GM13976 (cell line): ENCODE data around the gene ATP6V1F.

ENCODE experiments used
- DNase-seq: peaks from one replicate; pipeline ENCODE4 v3.0.0; 2012; ENCODE audit warnings: low spot score
- in situ Hi-C: fragments of 300-500 bp; cut with MboI; formaldehyde crosslinking; loops from one replicate; pipeline ENCODE4 v1.12.0; 2022; ENCODE audit warnings: low sequenced_read_pairs, mixed read lengths, inconsistent platforms; ENCODE audit not compliant: unreplicated experiment
- TF ChIP-seq, protein P1 (sequence below): IDR thresholded peaks from 2 replicates; pipeline ENCODE4 v1.5.1; 2012; ENCODE audit warnings: borderline replicate concordance, mild to moderate bottlenecking; ENCODE audit not compliant: insufficient read depth; ENCODE audit errors: extremely low read depth, missing control alignments, control extremely low read depth

The ATP6V1F gene

DNA sequence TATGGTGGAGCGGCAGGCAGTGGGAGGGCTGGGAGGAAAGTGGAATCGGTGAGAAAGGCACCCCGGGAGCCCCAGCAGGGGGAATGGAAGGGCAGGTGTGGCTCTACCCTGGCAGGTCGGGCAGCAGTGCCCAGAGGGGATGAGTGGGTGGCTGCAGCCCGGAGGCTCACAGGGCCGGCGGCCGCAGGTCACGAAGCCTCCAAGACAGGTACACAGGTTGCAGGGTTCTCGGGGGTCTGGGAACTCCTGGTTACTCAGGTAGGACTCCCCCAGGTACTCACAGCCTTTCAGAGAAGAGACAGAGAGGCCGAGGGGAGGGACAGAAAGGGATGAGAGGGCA lies 26.1 kb downstream of the ATP6V1F start:
- TF ChIP-seq, protein P1, sequence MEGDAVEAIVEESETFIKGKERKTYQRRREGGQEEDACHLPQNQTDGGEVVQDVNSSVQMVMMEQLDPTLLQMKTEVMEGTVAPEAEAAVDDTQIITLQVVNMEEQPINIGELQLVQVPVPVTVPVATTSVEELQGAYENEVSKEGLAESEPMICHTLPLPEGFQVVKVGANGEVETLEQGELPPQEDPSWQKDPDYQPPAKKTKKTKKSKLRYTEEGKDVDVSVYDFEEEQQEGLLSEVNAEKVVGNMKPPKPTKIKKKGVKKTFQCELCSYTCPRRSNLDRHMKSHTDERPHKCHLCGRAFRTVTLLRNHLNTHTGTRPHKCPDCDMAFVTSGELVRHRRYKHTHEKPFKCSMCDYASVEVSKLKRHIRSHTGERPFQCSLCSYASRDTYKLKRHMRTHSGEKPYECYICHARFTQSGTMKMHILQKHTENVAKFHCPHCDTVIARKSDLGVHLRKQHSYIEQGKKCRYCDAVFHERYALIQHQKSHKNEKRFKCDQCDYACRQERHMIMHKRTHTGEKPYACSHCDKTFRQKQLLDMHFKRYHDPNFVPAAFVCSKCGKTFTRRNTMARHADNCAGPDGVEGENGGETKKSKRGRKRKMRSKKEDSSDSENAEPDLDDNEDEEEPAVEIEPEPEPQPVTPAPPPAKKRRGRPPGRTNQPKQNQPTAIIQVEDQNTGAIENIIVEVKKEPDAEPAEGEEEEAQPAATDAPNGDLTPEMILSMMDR, result no peak
- DNase-seq, result no peak
- in situ Hi-C loops, result no loop called here

DNA sequence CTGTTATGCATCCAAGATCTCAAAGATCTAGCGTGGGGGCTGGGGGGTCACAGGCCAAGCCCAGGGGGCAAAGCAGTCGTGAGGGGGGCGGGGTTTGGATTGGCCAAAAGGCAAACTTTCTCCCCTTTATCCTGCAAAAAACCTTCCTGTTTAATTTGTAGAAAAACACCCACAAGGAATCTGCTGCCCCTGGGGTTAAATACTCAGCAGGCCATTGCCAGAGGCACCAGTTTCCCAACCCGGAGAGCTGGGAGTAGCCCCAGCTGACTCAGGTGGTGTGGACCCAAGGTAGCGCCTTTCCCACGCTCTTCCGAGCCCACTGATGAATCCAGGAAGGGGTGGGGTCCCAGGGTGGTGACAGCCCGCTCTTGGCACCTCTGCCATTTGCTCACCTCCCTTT lies 26.5 kb downstream of the ATP6V1F start:
- in situ Hi-C loops, result no loop called here
- no peak for DNase-seq
- TF ChIP-seq, protein P1, result no peak

DNA sequence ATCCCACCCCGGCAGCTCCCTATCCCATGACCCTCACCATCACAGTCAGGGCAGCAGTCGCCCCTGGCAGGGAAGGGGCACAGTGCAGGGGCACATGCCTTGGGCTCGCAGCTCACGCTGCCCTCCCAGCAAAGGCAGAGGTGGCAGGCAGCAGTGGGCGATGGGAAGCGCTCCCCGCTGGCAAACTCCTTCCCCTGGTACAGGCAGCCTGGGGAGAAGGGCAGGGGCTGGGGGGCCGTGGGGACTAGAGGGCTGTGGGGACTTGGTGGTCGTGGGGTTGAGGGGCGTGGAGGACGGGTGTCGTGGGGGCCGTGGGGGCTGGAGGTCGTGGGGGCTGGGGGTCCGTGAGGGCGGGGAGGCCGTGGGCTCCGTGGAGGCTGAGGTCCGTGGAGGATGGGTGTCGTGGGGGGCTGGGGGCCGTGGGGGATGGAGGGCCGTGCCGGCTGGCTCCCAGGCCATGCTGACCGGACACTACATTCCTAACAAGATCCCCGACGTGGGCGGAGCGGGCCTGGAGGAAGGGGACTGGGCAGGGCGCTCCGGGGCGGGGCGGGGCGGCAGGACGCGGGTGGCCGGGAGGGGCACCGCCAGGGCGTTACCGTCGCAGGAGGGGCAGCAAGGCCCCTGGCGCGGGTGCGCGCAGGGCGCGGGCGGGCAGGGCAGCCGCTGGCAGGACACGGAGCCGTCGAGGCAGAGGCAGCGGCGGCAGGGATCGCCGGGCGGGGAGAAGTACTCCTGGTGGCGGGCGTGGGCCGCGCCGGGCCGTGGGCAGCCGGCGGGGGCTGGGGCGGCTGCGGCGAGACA lies 27.9 kb downstream of the ATP6V1F start:
- DNase-seq, result no peak
- in situ Hi-C loops, result no loop called here
- TF ChIP-seq, protein P1, result no peak

DNA sequence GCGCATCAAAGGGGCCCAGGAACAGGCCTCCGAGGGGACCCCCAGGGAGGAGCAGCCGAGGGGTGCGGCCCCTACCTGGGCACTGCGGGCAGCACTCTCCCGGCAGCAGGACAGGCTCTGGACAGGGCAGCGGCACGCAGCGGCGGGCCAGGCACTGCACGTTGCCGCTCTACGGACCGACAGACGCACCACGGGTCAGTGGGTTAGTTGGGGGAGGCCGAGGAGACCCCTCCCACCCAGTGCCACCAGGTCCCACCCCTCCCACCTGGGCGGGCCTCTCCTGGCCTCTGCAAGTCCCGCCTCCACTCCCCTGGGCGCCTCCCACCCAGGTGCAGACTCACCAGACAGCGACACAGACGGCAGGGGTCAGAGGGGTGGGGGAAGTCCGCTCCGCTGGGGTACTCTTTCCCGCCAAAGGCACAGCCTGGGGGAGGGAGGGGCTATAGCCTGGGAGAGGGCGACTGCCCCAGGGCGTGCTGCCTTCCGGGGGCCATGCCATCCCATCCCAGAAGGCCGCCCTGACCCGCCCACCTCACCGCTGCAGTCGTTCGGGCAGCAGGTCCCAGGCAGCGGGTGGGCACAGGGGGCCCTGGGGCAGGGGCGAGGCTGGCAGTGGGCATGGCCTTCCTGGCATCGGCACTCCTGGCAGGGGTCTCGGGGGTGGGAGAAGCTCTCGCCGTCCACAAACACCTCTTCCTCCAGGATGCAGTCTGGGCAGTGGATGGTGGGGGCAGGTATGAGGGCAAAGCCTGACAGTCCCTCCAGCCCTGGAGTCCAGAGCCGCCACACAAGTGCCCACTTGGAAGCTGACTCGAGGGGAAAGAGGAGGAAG lies 28.7 kb downstream of the ATP6V1F start:
- no peak for DNase-seq
- in situ Hi-C loops, result no loop called here

DNA sequence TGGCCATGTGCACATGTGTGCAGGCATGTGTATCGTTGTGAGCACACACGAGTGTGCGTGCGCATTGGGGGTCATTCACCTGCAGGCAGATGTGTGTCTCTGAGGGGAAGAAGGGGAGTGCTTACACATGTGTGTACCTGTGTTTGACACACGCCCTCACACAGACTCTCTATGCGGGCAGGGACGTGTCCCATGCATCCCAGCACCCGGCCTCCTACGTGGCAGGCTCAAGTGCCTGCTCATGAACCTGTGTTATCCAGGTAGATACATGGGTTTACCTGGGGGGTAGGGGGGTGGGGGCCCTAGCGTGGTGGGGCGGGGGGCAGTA lies 29.2 kb downstream of the ATP6V1F start:
- in situ Hi-C loops, result no loop called here
- no peak for DNase-seq
- TF ChIP-seq, protein P1, result no peak

More for the DNA sequence above, 28.7 kb downstream of the ATP6V1F start:
- TF ChIP-seq, protein P1, result no peak

DNA sequence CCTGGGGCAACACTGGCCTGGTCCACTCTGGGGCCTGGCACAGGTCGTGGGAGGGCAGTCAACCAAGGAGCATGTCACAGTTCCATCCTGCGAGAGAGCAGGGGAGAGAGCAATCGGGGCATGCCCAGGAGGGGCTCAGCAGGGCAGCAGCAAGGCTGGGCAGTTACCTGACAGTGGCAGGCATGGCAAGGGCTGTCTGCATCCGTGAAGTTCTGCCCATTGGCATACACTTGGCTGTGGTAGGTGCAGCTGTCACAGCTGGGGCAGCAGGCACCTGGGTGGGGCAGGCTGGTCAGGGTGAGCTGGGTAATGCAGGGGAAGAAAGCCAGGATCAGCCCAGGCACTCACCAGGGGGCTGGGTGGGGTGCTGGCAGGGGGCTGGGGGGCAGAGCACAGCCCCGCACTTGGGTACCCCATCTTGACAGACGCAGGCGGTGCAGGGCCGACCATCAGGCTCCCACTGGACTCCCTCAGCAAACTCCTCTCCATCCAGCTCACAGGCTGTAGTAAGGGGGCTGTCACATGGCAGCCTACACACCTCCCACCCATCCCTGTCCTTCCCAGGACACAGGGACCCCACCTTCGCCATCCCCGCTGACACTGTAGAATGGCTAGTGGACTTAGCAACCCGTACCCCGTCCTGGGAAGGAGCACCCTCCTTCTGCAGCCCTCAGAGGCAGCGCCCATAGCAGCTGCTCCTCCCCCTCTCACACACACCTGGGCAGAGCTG lies 30.0 kb downstream of the ATP6V1F start:
- DNase-seq, result no peak
- in situ Hi-C loops, result no loop called here
- TF ChIP-seq, protein P1, result no peak
